ACC112 (cell line): ENCODE measurements around the gene DNMT3A.

Source experiments
- H2AFZ ChIP-seq: fragments of 200-600 bp; sonication (generic); one replicate; pipeline ENCODE4 v1.6.0; 2017; ENCODE audit warnings: antibody characterized with exemption, low read length; ENCODE audit not compliant: unreplicated experiment
- H3K27ac ChIP-seq: fragments of 200-600 bp; sonication (generic); 2 replicates; pipeline ENCODE4 v1.5.1; 2014; ENCODE audit warnings: low read depth, mild to moderate bottlenecking, antibody characterized with exemption, low read length, moderate library complexity
- H3K27me3 ChIP-seq: fragments of 200-600 bp; sonication (generic); 2 replicates; pipeline ENCODE4 v1.6.1; 2014; ENCODE audit warnings: mild to moderate bottlenecking, antibody characterized with exemption, low read length, moderate library complexity, mixed read lengths; ENCODE audit not compliant: insufficient read depth
- H3K36me3 ChIP-seq: fragments of 200-600 bp; sonication (generic); 2 replicates; pipeline ENCODE4 v1.6.1; 2016; ENCODE audit warnings: mild to moderate bottlenecking, antibody characterized with exemption, low read length, moderate library complexity, mixed read lengths; ENCODE audit not compliant: insufficient read depth
- H3K4me1 ChIP-seq: fragments of 200-600 bp; sonication (generic); one replicate; pipeline ENCODE4 v1.6.1; 2016; ENCODE audit warnings: low read length, mixed read lengths; ENCODE audit not compliant: insufficient read depth, unreplicated experiment, control insufficient read depth
- H3K4me3 ChIP-seq: fragments of 200-600 bp; sonication (generic); 2 replicates; pipeline ENCODE4 v1.5.1; 2014; ENCODE audit warnings: mild to moderate bottlenecking, low read depth, low read length
- H3K79me2 ChIP-seq: fragments of 200-600 bp; sonication (generic); one replicate; pipeline ENCODE4 v1.6.0; 2016; ENCODE audit warnings: low read length; ENCODE audit not compliant: control insufficient read depth, unreplicated experiment, insufficient read depth

The DNMT3A gene

GRCh38 chr2:25379535-25379934 is 37.8 kb upstream of the DNMT3A start:
- no peak overlapping the region for H2AFZ ChIP-seq

DNA sequence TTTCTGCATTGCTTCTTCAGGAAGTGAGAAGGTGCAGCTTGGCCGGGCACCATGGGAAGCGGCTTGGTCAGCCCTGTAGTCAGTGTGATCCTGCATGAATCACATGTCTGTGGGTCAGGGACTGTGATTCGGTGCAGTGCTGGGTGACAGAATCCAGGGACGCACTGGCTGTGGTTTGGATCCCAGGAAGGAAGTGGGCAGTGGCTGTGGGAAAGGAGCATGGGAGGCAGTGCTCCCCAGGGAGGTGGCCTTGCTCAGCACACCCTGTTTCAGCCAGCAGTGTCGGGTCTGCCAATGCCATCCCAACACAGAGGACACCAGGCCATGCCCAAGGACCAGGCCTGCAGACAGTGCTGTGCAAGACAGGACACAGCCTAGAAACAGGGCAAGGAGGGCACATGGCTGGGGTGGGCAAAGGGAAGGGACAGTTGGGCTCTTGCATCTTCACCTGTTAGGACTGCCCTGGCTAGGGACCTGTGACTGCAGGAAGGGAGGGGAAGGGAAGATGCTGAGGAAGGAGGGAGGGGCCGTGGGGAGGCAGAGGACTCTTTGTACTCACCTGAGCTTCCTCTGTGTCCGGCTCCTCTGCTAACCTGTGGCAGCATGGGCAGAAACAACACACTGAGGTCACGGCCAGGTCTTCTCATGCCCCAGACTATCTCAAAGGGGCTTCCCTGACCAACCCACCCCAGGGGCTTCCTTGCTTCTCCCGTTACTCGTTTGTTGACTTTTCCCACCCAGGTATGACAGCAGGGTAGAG is 37.2 kb upstream of the DNMT3A start:
- Histone ChIP-seq H3K79me2 (no peaks in the 10 kb centered on the region), H3K36me3 (no peaks in the 10 kb centered on the region), H3K27ac (no peak overlapping the region), H3K4me1 (peaks cover 8% of the 10 kb centered on the region), H3K27me3 (no peaks in the 10 kb centered on the region), H2AFZ (no peak overlapping the region), H3K4me3 (no peak overlapping the region)

More at GRCh38 chr2:25379535-25379934, 37.8 kb upstream of the DNMT3A start:
- Histone ChIP-seq H3K4me1 (peaks cover 8% of the 10 kb centered on the region), H3K4me3 (no peak overlapping the region), H3K36me3 (no peaks in the 10 kb centered on the region), H3K27me3 (no peaks in the 10 kb centered on the region), H3K27ac (no peak overlapping the region), H3K79me2 (no peaks in the 10 kb centered on the region)

DNA sequence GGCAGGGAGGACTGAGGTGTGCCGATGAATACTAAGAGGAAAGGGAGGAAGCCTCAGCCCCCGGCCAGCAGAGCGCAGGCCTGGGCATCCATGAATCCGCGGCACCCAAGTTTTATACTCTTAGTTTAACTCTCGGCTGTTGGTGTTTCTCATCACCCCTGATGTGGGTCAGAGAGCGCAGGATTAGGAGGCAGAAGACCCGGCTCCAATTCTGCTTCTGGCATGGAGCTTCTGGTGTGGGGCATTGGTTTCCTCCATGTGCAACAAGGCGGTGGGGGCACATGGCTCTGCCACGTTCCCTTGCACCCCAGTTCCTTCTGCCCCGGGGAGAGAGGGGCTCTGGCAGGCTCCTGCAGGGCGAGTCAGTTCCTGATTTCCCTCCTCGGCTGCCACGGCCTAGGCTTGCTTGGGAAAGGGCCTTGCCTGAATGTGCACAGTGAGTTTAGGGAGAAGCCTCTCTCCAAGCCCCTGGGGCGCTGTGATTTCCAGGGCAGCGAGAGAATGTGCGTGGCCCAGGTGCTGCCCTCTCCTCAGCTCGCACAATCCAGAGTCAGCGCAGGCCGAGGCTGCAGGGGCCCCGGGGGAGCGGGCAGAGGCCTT is 36.2 kb upstream of the DNMT3A start:
- Histone ChIP-seq H3K27ac (no peak overlapping the region), H3K27me3 (no peaks in the 10 kb centered on the region), H3K79me2 (no peaks in the 10 kb centered on the region), H3K4me3 (no peak overlapping the region), H3K4me1 (peaks cover 8% of the 10 kb centered on the region), H2AFZ (no peak overlapping the region), H3K36me3 (no peaks in the 10 kb centered on the region)

- Histone ChIP-seq H3K36me3 (no peaks in the 10 kb centered on the region), H3K4me1 (peaks cover 8% of the 10 kb centered on the region), H3K27ac (no peak overlapping the region), H3K27me3 (no peaks in the 10 kb centered on the region), H3K4me3 (peak overlapping the region; percentile 52), H3K79me2 (no peaks in the 10 kb centered on the region), H2AFZ (no peak overlapping the region)
Observed at GRCh38 chr2:25376750-25377621, 35.3 kb upstream of the DNMT3A start.

DNA sequence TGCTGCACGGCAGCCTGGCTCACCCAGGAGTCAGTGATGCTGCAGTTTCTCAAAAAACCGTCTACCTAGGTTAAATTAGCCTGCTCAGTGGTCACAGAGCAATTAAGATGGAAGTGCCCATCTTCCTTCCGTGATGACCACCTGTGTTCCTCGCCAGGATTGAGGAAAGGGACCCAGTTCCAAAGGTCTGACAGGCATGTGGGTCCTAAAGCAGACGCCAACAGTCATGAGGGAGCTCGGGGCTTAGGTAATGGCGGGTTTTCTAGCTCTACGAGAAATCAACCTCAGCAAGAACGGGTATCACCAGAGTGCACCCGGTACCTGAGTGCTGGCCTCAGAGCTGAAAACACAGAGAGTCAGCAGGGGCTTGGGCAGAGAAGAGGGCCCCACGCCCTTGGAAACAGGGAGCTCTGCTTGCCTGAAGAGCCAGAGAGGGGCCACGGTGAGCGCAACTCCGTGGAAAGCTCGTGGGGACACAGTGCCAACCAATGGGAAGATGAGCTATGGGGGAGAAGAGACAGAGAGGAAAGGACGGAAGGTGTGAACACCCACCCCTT is 34.3 kb upstream of the DNMT3A start:
- Histone ChIP-seq H3K4me3 (no peak overlapping the region; the same call in 1 of the 2 replicates), H2AFZ (no peak overlapping the region), H3K36me3 (no peaks in the 10 kb centered on the region), H3K27me3 (no peaks in the 10 kb centered on the region), H3K79me2 (no peaks in the 10 kb centered on the region), H3K4me1 (peaks cover 8% of the 10 kb centered on the region), H3K27ac (no peak overlapping the region)

- H3K4me1 ChIP-seq, result peaks cover 8% of the 10 kb centered on the region
- H3K79me2 ChIP-seq, result no peaks in the 10 kb centered on the region
- H3K4me3 ChIP-seq, result no peak overlapping the region
- H3K27me3 ChIP-seq, result no peaks in the 10 kb centered on the region
- no peaks in the 10 kb centered on the region for H3K36me3 ChIP-seq
- no peak overlapping the region for H2AFZ ChIP-seq
- no peak overlapping the region for H3K27ac ChIP-seq
Observed at GRCh38 chr2:25375371-25375988, 33.8 kb upstream of the DNMT3A start.

- no peaks in the 10 kb centered on the region for H3K36me3 ChIP-seq
- H3K79me2 ChIP-seq, result no peaks in the 10 kb centered on the region
- peaks cover 8% of the 10 kb centered on the region for H3K4me1 ChIP-seq
- H3K4me3 ChIP-seq, result no peak overlapping the region
- H2AFZ ChIP-seq, result no peak overlapping the region
- H3K27ac ChIP-seq, result no peak overlapping the region
- H3K27me3 ChIP-seq, result no peaks in the 10 kb centered on the region
Observed at GRCh38 chr2:25374827-25375226, 33.1 kb upstream of the DNMT3A start.

DNA sequence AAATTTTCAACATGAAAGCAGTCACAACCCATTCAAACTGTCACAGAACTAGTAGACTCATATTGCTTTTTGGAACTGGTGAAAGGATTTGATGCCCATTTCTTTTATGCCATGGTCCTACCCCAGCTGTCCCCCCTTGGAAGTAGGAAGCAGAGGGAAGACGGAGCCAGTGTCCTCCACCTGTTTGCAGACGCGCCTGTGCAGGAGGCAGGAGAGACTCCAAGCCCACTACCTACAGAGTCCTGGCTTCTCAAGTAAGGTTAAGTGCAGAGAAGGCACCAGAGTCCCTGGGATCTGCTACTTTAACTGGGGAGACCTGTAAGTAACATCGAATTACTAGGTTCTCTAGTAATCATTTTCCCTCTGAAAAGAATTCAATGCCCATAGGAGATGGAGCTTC is 32.7 kb upstream of the DNMT3A start:
- Histone ChIP-seq H3K36me3 (no peaks in the 10 kb centered on the region), H3K4me3 (no peak overlapping the region), H3K27ac (no peak overlapping the region), H3K4me1 (peaks cover 8% of the 10 kb centered on the region), H2AFZ (no peak overlapping the region), H3K27me3 (no peaks in the 10 kb centered on the region), H3K79me2 (no peaks in the 10 kb centered on the region)

DNA sequence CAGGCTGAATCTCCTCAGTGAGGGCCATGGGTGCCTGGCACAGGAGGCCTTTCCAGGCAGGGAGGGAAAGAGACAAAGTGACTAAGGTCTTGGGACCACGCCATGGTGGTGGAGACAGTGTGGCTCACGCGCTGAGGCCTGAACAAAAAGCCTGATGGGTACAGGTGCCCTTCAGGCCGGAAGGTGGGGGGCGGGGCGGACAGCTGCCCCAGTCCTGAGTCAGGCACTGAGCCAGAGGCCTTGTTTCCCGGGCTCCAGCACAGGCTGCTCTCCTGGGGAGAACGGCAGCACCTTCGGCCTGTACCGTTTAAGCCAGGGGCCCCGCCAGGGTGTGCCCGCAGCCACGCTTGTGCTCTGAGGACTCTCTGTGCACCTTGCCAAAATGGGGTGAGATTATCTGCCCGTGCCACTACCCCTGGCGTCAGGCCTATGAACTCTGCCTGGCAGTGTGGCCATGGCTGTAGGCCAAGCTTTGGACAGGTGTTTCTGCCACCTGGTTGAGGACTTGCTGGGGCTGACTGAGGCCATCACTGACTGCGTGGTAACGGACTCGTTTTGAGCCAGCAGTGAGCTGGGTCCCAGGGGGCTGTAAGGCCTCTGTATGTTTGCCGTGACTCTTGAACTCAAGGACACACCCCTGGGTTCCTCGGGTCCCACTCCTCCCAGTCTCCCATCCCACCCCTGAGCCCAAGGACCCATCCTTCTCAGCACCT is 31.7 kb upstream of the DNMT3A start:
- H3K79me2 ChIP-seq, result no peaks in the 10 kb centered on the region
- H3K27ac ChIP-seq, result no peak overlapping the region
- H3K36me3 ChIP-seq, result no peaks in the 10 kb centered on the region
- no peak overlapping the region for H3K4me3 ChIP-seq
- H3K4me1 ChIP-seq, result peaks cover 4% of the 10 kb centered on the region
- H2AFZ ChIP-seq, result no peak overlapping the region
- H3K27me3 ChIP-seq, result no peaks in the 10 kb centered on the region
